GM18867 (cell line): ENCODE data around the gene SSU72.

Source experiments
- ATAC-seq: cut with Tn5 transposase; IDR thresholded peaks from one replicate; pipeline ENCODE4 v1.9.1; 2021; ENCODE audit warnings: mild to moderate bottlenecking, moderate library complexity; ENCODE audit not compliant: unreplicated experiment

SSU72 gene

GRCh38 chr1:1612104-1612400 lies 37.4 kb upstream of the SSU72 start:
- ATAC-seq: no peak

- no peak for ATAC-seq
Measured at GRCh38 chr1:1610796-1611195, 36.1 kb upstream of the SSU72 start.

GRCh38 chr1:1609822-1610485 lies 35.3 kb upstream of the SSU72 start:
- ATAC-seq: no peak

- no peak for ATAC-seq
Measured at GRCh38 chr1:1606232-1606631, 31.6 kb upstream of the SSU72 start.

GRCh38 chr1:1605724-1606123 lies 31.1 kb upstream of the SSU72 start:
- no peak for ATAC-seq

GRCh38 chr1:1605034-1605591 lies 30.4 kb upstream of the SSU72 start:
- no peak for ATAC-seq

GRCh38 chr1:1604374-1605033 lies 29.8 kb upstream of the SSU72 start:
- no peak for ATAC-seq

GRCh38 chr1:1603671-1604373 lies 29.2 kb upstream of the SSU72 start:
- no peak for ATAC-seq

GRCh38 chr1:1602968-1603506 lies 28.4 kb upstream of the SSU72 start:
- ATAC-seq: no peak

- no peak for ATAC-seq
Measured at GRCh38 chr1:1602304-1602967, 27.8 kb upstream of the SSU72 start.

GRCh38 chr1:1601564-1602303 lies 27.1 kb upstream of the SSU72 start:
- no peak for ATAC-seq

- ATAC-seq: no peak
Measured at GRCh38 chr1:1600861-1601563, 26.3 kb upstream of the SSU72 start.

GRCh38 chr1:1599935-1600860 lies 25.5 kb upstream of the SSU72 start, which contains the start of gene FNDC10:
Gene FNDC10, minus strand, starts transcription at chr1:1600135. Its CDS starts 120 bp downstream, at chr1:1600015.
- ATAC-seq: no peak

- no peak for ATAC-seq
Measured at GRCh38 chr1:1599030-1599934, 24.6 kb upstream of the SSU72 start.

- ATAC-seq: no peak
Measured at GRCh38 chr1:1598720-1599029, 24.0 kb upstream of the SSU72 start.

GRCh38 chr1:1598051-1598719 lies 23.5 kb upstream of the SSU72 start:
- no peak for ATAC-seq

- ATAC-seq: no peak
Measured at GRCh38 chr1:1597275-1597930, 22.7 kb upstream of the SSU72 start.
